ENCODE results near the gene LONP2. TPM values are rescaled to one million over a fixed set of nuclear protein-coding genes. Genes with fewer than 3 reads are reported as not detected.

LONP2 gene
- total RNA-seq, 1 experiment from 2014 or later, result 46.8 TPM

GRCh38 chr16:48393485-48394354 lies 149.6 kb downstream of the LONP2 start:
- Histone ChIP-seq H3K9ac (ENCODE audit: low read length) (no peak overlapping the region), H3K9me3 (ENCODE audit: control insufficient read depth in 1 of 2, insufficient read depth in 1 of 2, low read depth in 1 of 2, low read length in 2 of 2) (no peaks in the 10 kb centered on the region), H3K4me2 (ENCODE audit: low read length) (no peak overlapping the region), H3K79me2 (ENCODE audit: insufficient read depth, low read length) (no peaks in the 10 kb centered on the region), H3K4me1 (ENCODE audit: control insufficient read depth in 1 of 2, insufficient read depth in 2 of 2, low read length in 2 of 2) (peaks cover 0 to 9% of the 10 kb centered on the region in 2 experiments; a peak in 2 of 4 replicates), H3K27ac (ENCODE audit: low read depth, low read length) (no peak overlapping the region), H3K9me2 (ENCODE audit: insufficient read depth) (no peaks in the 10 kb centered on the region), H3K4me3 (replicated peaks in 1 of 2; ENCODE audit: low read depth in 1 of 2, low read length in 2 of 2) (no peak overlapping the region), H3K36me3 (ENCODE audit: control insufficient read depth in 1 of 2, insufficient read depth in 2 of 2, low read length in 2 of 2) (no peaks in the 10 kb centered on the region), H2AFZ (ENCODE audit: low read depth, low read length, poor library complexity, severe bottlenecking) (no peak overlapping the region), H4K20me1 (ENCODE audit: insufficient read depth) (no peaks in the 10 kb centered on the region), H3K27me3 (ENCODE audit: insufficient read depth, low read length) (no peaks in the 10 kb centered on the region)
- ATAC-seq (no peak), DNase-seq (ENCODE audit: low read depth, low spot score) (no peak)
- ChIA-PET CTCF (no interaction called here), POLR2A (no interaction called here), RAD21 (ENCODE audit: low non-redundant PET in 1 of 2, low total read pairs in 2 of 2, uncharacterized antibody in 2 of 2, unreplicated experiment in 2 of 2) (no interaction called here)
- BruUV-seq (replicated peaks), result no TSS peak
- no peak for TF ChIP-seq ZNF274 (IDR thresholded peaks at IDR 0.05; ENCODE audit: low read depth, low read length)
- TF ChIP-seq YY1 (IDR thresholded peaks at IDR 0.05; ENCODE audit: extremely low read depth, insufficient replicate concordance, low read depth, low read length), result no peak
- TF ChIP-seq FOSL1 (IDR thresholded peaks at IDR 0.05; ENCODE audit: low read depth), result no peak
- TF ChIP-seq SIN3A (IDR thresholded peaks at IDR 0.05; ENCODE audit: low read depth), result no peak
- no peak for TF ChIP-seq POLR2AphosphoS5 (IDR thresholded peaks at IDR 0.05; ENCODE audit: low read depth, low read length)
- TF ChIP-seq CEBPB (IDR thresholded peaks at IDR 0.05; ENCODE audit: low read depth), result no peak
- TF ChIP-seq MAX (IDR thresholded peaks at IDR 0.05), result no peak
- TF ChIP-seq ZBTB33 (IDR thresholded peaks at IDR 0.05; ENCODE audit: extremely low read depth, insufficient replicate concordance, low read length), result no peak
- TF ChIP-seq SRF (IDR thresholded peaks at IDR 0.05; ENCODE audit: low read depth), result no peak
- TF ChIP-seq EZH2 (IDR thresholded peaks at IDR 0.05), result no peak
- no peak for TF ChIP-seq EZH2phosphoT487 (IDR thresholded peaks at IDR 0.05; ENCODE audit: borderline replicate concordance)
- TF ChIP-seq ZFX (IDR thresholded peaks at IDR 0.05), result no peak
- no peak for TF ChIP-seq CBX3 (IDR thresholded peaks at IDR 0.05; ENCODE audit: low read depth)
- no peak for TF ChIP-seq REST (IDR thresholded peaks at IDR 0.05; ENCODE audit: low read depth)
- TF ChIP-seq POLR2A (IDR thresholded peaks at IDR 0.05; ENCODE audit: borderline replicate concordance, extremely low read depth, insufficient read depth, insufficient read length), result no peak
- TF ChIP-seq SP1 (IDR thresholded peaks at IDR 0.05; ENCODE audit: low read depth), result no peak
- TF ChIP-seq CTCF (IDR thresholded peaks at IDR 0.05 in 2 of 3, conservative IDR thresholded peaks at IDR 0.05 in 1 of 3; ENCODE audit: borderline replicate concordance in 1 of 3, insufficient read depth in 1 of 3, low read depth in 2 of 3, low read length in 2 of 3), result no peak
- TF ChIP-seq ATF3 (IDR thresholded peaks at IDR 0.05), result no peak
- intact Hi-C loops (cut with micrococcal nuclease), result no loop called here

Data from HCT116 (cell line).